ENCODE measurements around the gene MARCHF5. TPM values are rescaled to one million over a fixed set of nuclear protein-coding genes. Genes with fewer than 3 reads are reported as not detected.

The MARCHF5 gene
- 7.6 and 9.6 TPM in 2 replicates for total RNA-seq

- TF ChIP-seq, protein P1, sequence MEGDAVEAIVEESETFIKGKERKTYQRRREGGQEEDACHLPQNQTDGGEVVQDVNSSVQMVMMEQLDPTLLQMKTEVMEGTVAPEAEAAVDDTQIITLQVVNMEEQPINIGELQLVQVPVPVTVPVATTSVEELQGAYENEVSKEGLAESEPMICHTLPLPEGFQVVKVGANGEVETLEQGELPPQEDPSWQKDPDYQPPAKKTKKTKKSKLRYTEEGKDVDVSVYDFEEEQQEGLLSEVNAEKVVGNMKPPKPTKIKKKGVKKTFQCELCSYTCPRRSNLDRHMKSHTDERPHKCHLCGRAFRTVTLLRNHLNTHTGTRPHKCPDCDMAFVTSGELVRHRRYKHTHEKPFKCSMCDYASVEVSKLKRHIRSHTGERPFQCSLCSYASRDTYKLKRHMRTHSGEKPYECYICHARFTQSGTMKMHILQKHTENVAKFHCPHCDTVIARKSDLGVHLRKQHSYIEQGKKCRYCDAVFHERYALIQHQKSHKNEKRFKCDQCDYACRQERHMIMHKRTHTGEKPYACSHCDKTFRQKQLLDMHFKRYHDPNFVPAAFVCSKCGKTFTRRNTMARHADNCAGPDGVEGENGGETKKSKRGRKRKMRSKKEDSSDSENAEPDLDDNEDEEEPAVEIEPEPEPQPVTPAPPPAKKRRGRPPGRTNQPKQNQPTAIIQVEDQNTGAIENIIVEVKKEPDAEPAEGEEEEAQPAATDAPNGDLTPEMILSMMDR (conservative IDR thresholded peaks at IDR 0.05; ENCODE audit: low read depth, low read length): peak; percentile 59
- peak within 1 kb of the TSS; percentile 96 for H3K4me3 ChIP-seq (ENCODE audit: low read depth, low read length)
- DNase-seq (ENCODE audit: low read depth): peak; percentile 63
Observed at GRCh38 chr10:92290837-92291615, at the start of gene MARCHF5, which contains the start of gene CPEB3. MARCHF5 (plus strand) TSS chr10:92291167; CDS start chr10:92291495, 328 bp downstream. CPEB3 (minus strand) TSS chr10:92291078; CDS start chr10:92240350, 50,728 bp downstream.

DNA sequence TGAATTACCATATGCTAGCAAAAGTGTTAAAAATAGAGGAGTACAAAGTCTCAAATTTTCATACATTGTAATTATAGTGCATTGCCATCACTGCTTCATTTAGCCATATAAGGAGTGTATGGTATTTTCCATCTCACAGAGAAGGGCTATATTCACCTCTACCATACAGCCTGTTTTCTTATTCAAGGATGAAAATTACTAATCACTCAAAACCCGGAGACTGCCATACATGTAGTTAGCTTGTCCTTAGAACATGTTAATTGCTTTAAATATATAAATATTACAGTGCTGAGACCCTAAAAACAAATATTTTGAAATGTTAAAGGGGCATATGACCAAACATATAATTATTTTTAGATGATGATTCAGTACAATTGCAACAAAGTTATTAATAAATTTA lies 49.5 kb upstream of the MARCHF5 start:
- no peak for DNase-seq (ENCODE audit: low read depth)
- TF ChIP-seq, protein P1 (conservative IDR thresholded peaks at IDR 0.05; ENCODE audit: low read depth, low read length): no peak
- peak overlapping the region; percentile 71 for H3K4me3 ChIP-seq (ENCODE audit: low read depth, low read length)

DNA sequence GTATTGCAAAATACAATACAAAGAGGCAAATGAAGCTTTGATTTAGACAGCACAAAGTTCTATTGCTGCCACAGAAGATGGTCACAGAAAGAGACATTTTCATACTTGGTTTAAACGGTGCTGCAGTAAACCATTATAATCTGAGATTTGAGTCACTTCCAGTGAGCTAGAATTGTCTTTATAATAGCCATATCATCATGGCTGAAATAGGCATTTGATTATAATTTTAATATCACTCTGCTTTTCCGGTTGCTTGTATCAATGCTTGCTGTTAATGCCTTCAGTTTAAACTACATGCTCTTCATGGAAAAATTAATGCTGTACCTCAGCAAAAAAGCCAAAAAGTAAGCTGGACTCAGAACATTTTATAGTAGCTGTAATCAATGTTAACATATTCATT lies 48.6 kb upstream of the MARCHF5 start:
- TF ChIP-seq, protein P1 (conservative IDR thresholded peaks at IDR 0.05; ENCODE audit: low read depth, low read length): no peak
- no peak overlapping the region for H3K4me3 ChIP-seq (ENCODE audit: low read depth, low read length)
- DNase-seq (ENCODE audit: low read depth): no peak

GRCh38 chr10:92242910-92243671 lies 47.9 kb upstream of the MARCHF5 start:
- peak overlapping the region; percentile 53 for H3K4me3 ChIP-seq (ENCODE audit: low read depth, low read length)
- no peak for DNase-seq (ENCODE audit: low read depth)

GRCh38 chr10:92244796-92245195 lies 46.2 kb upstream of the MARCHF5 start:
- TF ChIP-seq, protein P1 (conservative IDR thresholded peaks at IDR 0.05; ENCODE audit: low read depth, low read length): no peak
- no peak overlapping the region for H3K4me3 ChIP-seq (ENCODE audit: low read depth, low read length)
- DNase-seq (ENCODE audit: low read depth): no peak

More at GRCh38 chr10:92242910-92243671, 47.9 kb upstream of the MARCHF5 start:
- TF ChIP-seq, protein P1 (conservative IDR thresholded peaks at IDR 0.05; ENCODE audit: low read depth, low read length): no peak

DNA sequence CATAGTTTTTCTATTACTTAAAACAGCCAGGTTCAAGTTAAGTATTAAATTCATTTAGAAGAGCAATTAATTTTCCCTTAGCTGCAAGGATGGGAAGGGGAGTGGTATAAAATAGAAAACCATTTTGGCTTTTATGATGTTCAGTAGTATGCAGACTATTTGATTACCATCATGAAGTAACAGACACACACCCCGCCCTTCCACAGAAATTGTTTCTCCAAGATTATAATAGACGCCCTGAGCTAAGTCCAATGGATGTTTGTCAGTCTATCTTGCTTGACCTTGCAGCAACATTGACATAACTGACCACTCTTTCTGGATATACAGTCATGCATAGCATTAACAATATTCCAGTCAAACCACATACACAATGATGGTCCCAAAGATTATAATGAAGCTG lies 42.4 kb upstream of the MARCHF5 start:
- H3K4me3 ChIP-seq (ENCODE audit: low read depth, low read length): no peak overlapping the region
- TF ChIP-seq, protein P1 (conservative IDR thresholded peaks at IDR 0.05; ENCODE audit: low read depth, low read length): no peak
- DNase-seq (ENCODE audit: low read depth): no peak

Data from epithelial cell of proximal tubule (primary cell).